GM19193 (cell line): Measurements from ENCODE around the gene SAYSD1.

Source experiments
- POLR2A ChIP-seq: IDR thresholded peaks from 4 replicates; pipeline ENCODE4 v1.6.1; 2011; ENCODE audit not compliant: insufficient read depth, insufficient read length; ENCODE audit errors: extremely low read depth

Gene SAYSD1

GRCh38 chr6:39114704-39115599 lies at the start of gene SAYSD1:
SAYSD1 (minus strand) TSS chr6:39115186; CDS start chr6:39115089, 97 bp downstream.
- TF ChIP-seq POLR2A, result peak; percentile 78

GRCh38 chr6:39157511-39157910 lies 42.5 kb upstream of the SAYSD1 start:
- no peak for TF ChIP-seq POLR2A

- no peak for TF ChIP-seq POLR2A
Observed at GRCh38 chr6:39156801-39157200, 41.8 kb upstream of the SAYSD1 start.

- TF ChIP-seq POLR2A, result no peak
Observed at GRCh38 chr6:39154705-39155104, 39.7 kb upstream of the SAYSD1 start.

GRCh38 chr6:39153766-39154397 lies 38.9 kb upstream of the SAYSD1 start:
- no peak for TF ChIP-seq POLR2A

- TF ChIP-seq POLR2A, result no peak
Observed at GRCh38 chr6:39152262-39152661, 37.3 kb upstream of the SAYSD1 start.

- TF ChIP-seq POLR2A, result no peak
Observed at GRCh38 chr6:39151211-39151610, 36.2 kb upstream of the SAYSD1 start.

GRCh38 chr6:39144481-39145173 lies 29.6 kb upstream of the SAYSD1 start:
- TF ChIP-seq POLR2A, result no peak

- no peak for TF ChIP-seq POLR2A
Observed at GRCh38 chr6:39143238-39143930, 28.4 kb upstream of the SAYSD1 start.

GRCh38 chr6:39140556-39141167 lies 25.7 kb upstream of the SAYSD1 start:
- TF ChIP-seq POLR2A, result no peak

- no peak for TF ChIP-seq POLR2A
Observed at GRCh38 chr6:39137245-39137644, 22.3 kb upstream of the SAYSD1 start.

- TF ChIP-seq POLR2A, result no peak
Observed at GRCh38 chr6:39130691-39131090, 15.7 kb upstream of the SAYSD1 start.

- no peak for TF ChIP-seq POLR2A
Observed at GRCh38 chr6:39128832-39129231, 13.8 kb upstream of the SAYSD1 start.

GRCh38 chr6:39128106-39128505 lies 13.1 kb upstream of the SAYSD1 start:
- TF ChIP-seq POLR2A, result no peak
